HUES48 (cell line): ENCODE measurements around the gene ZNF526.

Source experiments
- H3K27ac ChIP-seq: one replicate; pipeline ENCODE4 v1.7.0; 2013; ENCODE audit warnings: low read depth, low read length, inconsistent platforms
- H3K27me3 ChIP-seq: 2 replicates; pipeline ENCODE4 v1.6.1; 2013; ENCODE audit warnings: mild to moderate bottlenecking, low read length; ENCODE audit not compliant: control insufficient read depth, insufficient read depth
- H3K36me3 ChIP-seq: 2 replicates; pipeline ENCODE4 v1.6.1; 2013; ENCODE audit warnings: low read length; ENCODE audit not compliant: control insufficient read depth, insufficient read depth
- H3K4me1 ChIP-seq: 2 replicates; pipeline ENCODE4 v1.6.1; 2013; ENCODE audit warnings: mild to moderate bottlenecking, low read length; ENCODE audit not compliant: control insufficient read depth, insufficient read depth
- H3K4me3 ChIP-seq: 2 replicates; pipeline ENCODE4 v1.5.1; 2013; ENCODE audit warnings: mild to moderate bottlenecking, low read depth, low read length
- H3K9ac ChIP-seq: 2 replicates; pipeline ENCODE4 v1.6.1; 2013; ENCODE audit warnings: mild to moderate bottlenecking, low read depth, low read length, moderate library complexity
- H3K9me3 ChIP-seq: 2 replicates; pipeline ENCODE4 v1.6.1; 2013; ENCODE audit warnings: low read length; ENCODE audit not compliant: control insufficient read depth, insufficient read depth

Gene ZNF526

DNA sequence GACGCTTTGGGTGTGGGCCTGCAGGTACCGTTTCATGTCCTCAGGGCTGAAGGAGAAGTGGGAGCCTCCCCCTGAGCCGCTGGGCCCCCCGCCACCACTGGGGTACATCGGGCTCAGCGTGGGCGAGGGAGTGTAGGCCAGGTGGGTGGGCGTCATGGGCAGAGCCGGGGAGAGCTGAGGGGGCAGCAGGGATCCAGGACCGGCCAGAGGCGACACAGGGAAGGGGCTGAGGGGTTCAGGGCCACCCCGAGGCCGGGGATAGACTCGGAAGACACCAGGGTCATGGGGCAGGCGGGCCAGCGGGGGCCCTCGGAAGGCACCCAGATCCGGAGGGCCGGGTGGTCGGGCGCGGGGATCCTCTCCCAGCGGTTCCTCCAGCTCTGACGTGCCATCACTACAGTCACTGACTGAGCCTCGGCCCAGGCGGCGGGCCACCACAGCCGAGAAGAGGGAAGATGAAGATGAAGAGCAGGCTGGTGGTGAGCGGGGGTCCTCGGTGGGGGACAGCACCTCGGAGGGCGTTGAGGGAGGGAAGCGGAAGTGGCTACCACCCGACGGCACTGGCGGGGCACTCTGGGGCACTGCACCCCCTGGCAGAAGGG is 29.1 kb downstream of the ZNF526 start:
- no peak overlapping the region for H3K9ac ChIP-seq
- no peaks in the 10 kb centered on the region for H3K9me3 ChIP-seq
- no peaks in the 10 kb centered on the region for H3K27me3 ChIP-seq
- H3K4me3 ChIP-seq = no peak overlapping the region
- H3K27ac ChIP-seq = no peak overlapping the region
- H3K36me3 ChIP-seq = peaks cover 17% of the 10 kb centered on the region
- peaks cover 19% of the 10 kb centered on the region for H3K4me1 ChIP-seq

DNA sequence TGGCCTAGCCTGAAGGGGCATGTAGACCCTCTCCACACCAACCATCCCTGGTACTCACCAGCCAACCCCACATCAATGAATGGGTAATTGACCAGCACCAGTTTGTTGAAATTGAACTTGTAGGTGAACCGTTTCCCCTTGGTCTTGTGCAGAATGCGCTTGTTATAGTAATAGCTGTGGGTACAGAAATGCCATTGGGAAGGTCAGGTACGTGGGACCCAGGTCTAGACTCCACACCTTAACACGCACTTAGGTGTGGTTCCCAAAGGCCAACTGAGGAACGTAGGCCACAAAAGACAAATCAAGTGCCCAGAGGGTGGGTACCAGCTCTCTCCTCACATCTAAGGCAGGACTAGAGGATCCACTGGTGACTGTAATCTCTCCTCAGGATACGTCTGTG is 29.7 kb downstream of the ZNF526 start:
- Histone ChIP-seq H3K4me3 (no peak overlapping the region), H3K27me3 (no peaks in the 10 kb centered on the region), H3K36me3 (peaks cover 17% of the 10 kb centered on the region), H3K27ac (no peak overlapping the region), H3K9ac (no peak overlapping the region), H3K4me1 (peaks cover 18% of the 10 kb centered on the region), H3K9me3 (no peaks in the 10 kb centered on the region)

- no peaks in the 10 kb centered on the region for H3K27me3 ChIP-seq
- H3K36me3 ChIP-seq = peaks cover 17% of the 10 kb centered on the region
- H3K27ac ChIP-seq = no peak overlapping the region
- H3K4me1 ChIP-seq = peaks cover 18% of the 10 kb centered on the region
- H3K9me3 ChIP-seq = no peaks in the 10 kb centered on the region
- H3K9ac ChIP-seq = no peak overlapping the region
- H3K4me3 ChIP-seq = no peak overlapping the region
These were observed 30.1 kb downstream of the ZNF526 start for GRCh38 chr19:42250183-42250665.

GRCh38 chr19:42250666-42251531 is 30.8 kb downstream of the ZNF526 start:
- no peak overlapping the region for H3K4me3 ChIP-seq
- H3K27ac ChIP-seq = no peak overlapping the region
- H3K27me3 ChIP-seq = no peaks in the 10 kb centered on the region
- no peak overlapping the region for H3K9ac ChIP-seq
- H3K9me3 ChIP-seq = no peaks in the 10 kb centered on the region
- peaks cover 17% of the 10 kb centered on the region for H3K36me3 ChIP-seq
- peaks cover 18% of the 10 kb centered on the region for H3K4me1 ChIP-seq

GRCh38 chr19:42251572-42252358 is 31.7 kb downstream of the ZNF526 start:
- no peak overlapping the region for H3K9ac ChIP-seq
- peaks cover 6% of the 10 kb centered on the region for H3K27me3 ChIP-seq
- peaks cover 20% of the 10 kb centered on the region for H3K4me1 ChIP-seq
- no peak overlapping the region for H3K4me3 ChIP-seq
- H3K36me3 ChIP-seq = peaks cover 17% of the 10 kb centered on the region
- no peaks in the 10 kb centered on the region for H3K9me3 ChIP-seq
- no peak overlapping the region for H3K27ac ChIP-seq

DNA sequence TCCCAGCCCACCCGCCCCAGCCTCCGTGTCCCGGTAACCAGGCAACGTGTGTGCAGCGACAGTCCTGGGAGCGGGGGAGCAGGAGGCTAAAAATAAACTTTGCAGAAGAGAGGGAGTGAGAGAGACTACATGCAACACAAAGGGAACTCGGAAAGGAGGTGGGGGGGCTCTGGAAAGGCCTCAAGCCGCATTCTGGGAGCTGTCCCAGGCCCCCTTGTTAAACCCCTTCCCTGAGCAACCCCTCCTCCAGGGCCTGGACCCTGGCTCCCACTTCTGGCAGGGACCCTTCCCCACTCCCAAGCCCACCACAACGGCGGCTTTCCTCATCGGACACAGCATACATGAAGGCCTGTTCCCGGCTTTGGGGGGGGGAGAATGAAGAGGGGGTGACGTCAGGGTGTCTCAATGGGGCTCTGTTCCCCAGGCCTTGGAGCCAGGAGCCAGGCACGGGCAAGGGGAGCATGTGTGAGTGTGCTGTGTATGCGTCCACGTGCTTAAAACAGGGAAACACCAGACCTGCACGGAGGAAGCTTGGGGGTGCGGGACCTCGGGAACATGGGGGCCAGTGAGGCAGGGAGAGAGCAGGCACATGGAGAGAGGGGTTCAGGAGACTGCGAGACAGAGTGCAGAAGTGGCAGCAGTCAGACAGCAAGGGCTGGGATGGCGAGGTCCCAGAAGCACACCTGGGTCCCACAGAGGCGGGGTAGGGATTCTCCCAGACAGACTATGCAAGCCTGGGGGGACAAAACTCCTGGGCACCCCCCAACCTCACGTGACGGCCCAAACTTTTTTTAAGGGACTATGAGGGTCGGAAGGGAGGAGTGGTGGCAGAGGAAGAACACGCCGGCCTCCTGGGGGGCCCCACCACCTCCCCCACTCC is 32.5 kb downstream of the ZNF526 start:
- Histone ChIP-seq H3K27me3 (peaks cover 8% of the 10 kb centered on the region), H3K27ac (peak overlapping the region; percentile 92), H3K4me1 (peaks cover 20% of the 10 kb centered on the region), H3K9ac (peak overlapping the region; percentile 77), H3K9me3 (no peaks in the 10 kb centered on the region), H3K4me3 (peak overlapping the region; percentile 89), H3K36me3 (peaks cover 17% of the 10 kb centered on the region)

- Histone ChIP-seq H3K9me3 (no peaks in the 10 kb centered on the region), H3K36me3 (peaks cover 16% of the 10 kb centered on the region), H3K9ac (peak overlapping the region; percentile 77), H3K4me1 (peaks cover 20% of the 10 kb centered on the region), H3K27ac (peak overlapping the region; percentile 92), H3K4me3 (peak overlapping the region; percentile 89), H3K27me3 (peaks cover 8% of the 10 kb centered on the region)
These were observed 33.4 kb downstream of the ZNF526 start for GRCh38 chr19:42253245-42254088.

- H3K36me3 ChIP-seq = peaks cover 11% of the 10 kb centered on the region
- peaks cover 20% of the 10 kb centered on the region for H3K4me1 ChIP-seq
These were observed 34.2 kb downstream of the ZNF526 start for GRCh38 chr19:42254089-42254849.

More at GRCh38 chr19:42254089-42254849, 34.2 kb downstream of the ZNF526 start:
- peak overlapping the region; percentile 92 for H3K27ac ChIP-seq
- no peaks in the 10 kb centered on the region for H3K9me3 ChIP-seq
- H3K4me3 ChIP-seq = peak overlapping the region; percentile 68
- H3K9ac ChIP-seq = peak overlapping the region; percentile 47
- H3K27me3 ChIP-seq = peaks cover 8% of the 10 kb centered on the region
